ENCODE results near the gene DNAL4.

Gene DNAL4

GRCh38 chr22:38784856-38785255 is 9.1 kb downstream of the DNAL4 start:
- no peak for DNase-seq (ENCODE audit: low spot score)

GRCh38 chr22:38784035-38784434 is 9.9 kb downstream of the DNAL4 start:
- DNase-seq (ENCODE audit: low spot score), result no peak

- DNase-seq (ENCODE audit: low spot score), result no peak
Observed at GRCh38 chr22:38783095-38783615, 10.8 kb downstream of the DNAL4 start.

- DNase-seq (ENCODE audit: low spot score), result no peak
Observed at GRCh38 chr22:38782402-38783094, 11.4 kb downstream of the DNAL4 start.

GRCh38 chr22:38781033-38781432 is 12.9 kb downstream of the DNAL4 start:
- no peak for DNase-seq (ENCODE audit: low spot score)

- no peak for DNase-seq (ENCODE audit: low spot score)
Observed at GRCh38 chr22:38777087-38777671, 16.8 kb downstream of the DNAL4 start.

GRCh38 chr22:38776086-38776485 is 17.9 kb downstream of the DNAL4 start:
- no peak for DNase-seq (ENCODE audit: low spot score)

GRCh38 chr22:38775656-38776055 is 18.3 kb downstream of the DNAL4 start:
- DNase-seq (ENCODE audit: low spot score), result no peak

- DNase-seq (ENCODE audit: low spot score), result no peak
Observed at GRCh38 chr22:38774496-38775166, 19.3 kb downstream of the DNAL4 start.

- DNase-seq (ENCODE audit: low spot score), result no peak
Observed at GRCh38 chr22:38773363-38773946, 20.5 kb downstream of the DNAL4 start.

- DNase-seq (ENCODE audit: low spot score), result no peak
Observed at GRCh38 chr22:38772623-38772873, 21.4 kb downstream of the DNAL4 start.

- DNase-seq (ENCODE audit: low spot score), result no peak
Observed at GRCh38 chr22:38770257-38770949, 23.5 kb downstream of the DNAL4 start.

- DNase-seq (ENCODE audit: low spot score), result no peak
Observed at GRCh38 chr22:38768036-38768435, 25.9 kb downstream of the DNAL4 start.

- DNase-seq (ENCODE audit: low spot score), result no peak
Observed at GRCh38 chr22:38767313-38767712, 26.6 kb downstream of the DNAL4 start.

- peak; percentile 89 for DNase-seq (ENCODE audit: low spot score)
Observed at GRCh38 chr22:38766076-38766777, 27.7 kb downstream of the DNAL4 start.

- no peak for DNase-seq (ENCODE audit: low spot score)
Observed at GRCh38 chr22:38762551-38762983, 31.4 kb downstream of the DNAL4 start.

GRCh38 chr22:38761202-38762162 is 32.5 kb downstream of the DNAL4 start:
- DNase-seq (ENCODE audit: low spot score), result no peak

GRCh38 chr22:38760477-38761201 is 33.3 kb downstream of the DNAL4 start:
- no peak for DNase-seq (ENCODE audit: low spot score)

GRCh38 chr22:38759005-38759404 is 34.9 kb downstream of the DNAL4 start:
- no peak for DNase-seq (ENCODE audit: low spot score)
